SKM-1 (cell line): ENCODE results near the gene XPC.

Experiments
- DNase-seq: peaks from one replicate; lab custom pipeline; 2025; ENCODE audit not compliant: unreplicated experiment; lab: John Stamatoyannopoulos, UW

XPC gene

DNA sequence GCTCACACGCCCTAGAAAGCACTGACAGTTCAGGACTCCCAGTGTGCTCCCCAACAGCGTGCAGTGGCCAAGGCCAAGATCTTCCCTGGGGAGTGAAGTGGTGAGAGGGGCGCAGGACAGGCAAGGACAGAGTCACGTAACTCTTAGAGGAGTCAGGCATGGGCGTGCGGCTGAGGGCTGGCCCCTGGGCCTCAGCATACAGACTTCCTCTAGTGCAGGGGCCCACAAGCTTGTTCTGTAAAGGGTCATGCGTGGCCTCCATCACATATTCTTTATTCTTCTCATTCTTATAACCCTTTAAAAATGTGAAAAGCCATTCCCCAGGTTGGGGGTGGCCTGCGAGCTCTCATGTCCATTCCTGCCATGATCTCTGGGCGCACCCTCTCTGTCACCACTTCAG lies 28.3 kb downstream of the XPC start:
- DNase-seq = no peak

GRCh38 chr3:14148041-14148985 lies 30.1 kb downstream of the XPC start:
- no peak for DNase-seq

- DNase-seq = no peak
Observed at GRCh38 chr3:14147617-14148016, 30.8 kb downstream of the XPC start.

DNA sequence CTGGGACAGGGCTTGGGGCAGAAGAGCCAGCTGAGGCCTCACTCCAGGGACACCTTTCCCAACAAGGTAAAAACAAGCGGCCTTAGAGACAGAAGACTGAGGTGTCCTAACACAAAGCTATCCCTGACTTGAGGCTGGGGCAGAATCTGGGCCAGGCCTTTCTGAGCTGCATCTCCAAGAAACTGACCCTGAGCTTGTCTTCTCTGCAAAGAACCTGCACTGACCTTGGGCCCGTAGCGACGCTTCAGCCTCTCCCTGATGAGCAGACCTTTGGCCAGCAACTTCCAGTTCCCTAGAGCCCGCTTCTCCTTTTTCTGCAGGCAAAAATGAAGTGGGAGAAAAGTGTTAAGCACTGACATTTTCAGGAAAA lies 31.4 kb downstream of the XPC start:
- DNase-seq = no peak

DNA sequence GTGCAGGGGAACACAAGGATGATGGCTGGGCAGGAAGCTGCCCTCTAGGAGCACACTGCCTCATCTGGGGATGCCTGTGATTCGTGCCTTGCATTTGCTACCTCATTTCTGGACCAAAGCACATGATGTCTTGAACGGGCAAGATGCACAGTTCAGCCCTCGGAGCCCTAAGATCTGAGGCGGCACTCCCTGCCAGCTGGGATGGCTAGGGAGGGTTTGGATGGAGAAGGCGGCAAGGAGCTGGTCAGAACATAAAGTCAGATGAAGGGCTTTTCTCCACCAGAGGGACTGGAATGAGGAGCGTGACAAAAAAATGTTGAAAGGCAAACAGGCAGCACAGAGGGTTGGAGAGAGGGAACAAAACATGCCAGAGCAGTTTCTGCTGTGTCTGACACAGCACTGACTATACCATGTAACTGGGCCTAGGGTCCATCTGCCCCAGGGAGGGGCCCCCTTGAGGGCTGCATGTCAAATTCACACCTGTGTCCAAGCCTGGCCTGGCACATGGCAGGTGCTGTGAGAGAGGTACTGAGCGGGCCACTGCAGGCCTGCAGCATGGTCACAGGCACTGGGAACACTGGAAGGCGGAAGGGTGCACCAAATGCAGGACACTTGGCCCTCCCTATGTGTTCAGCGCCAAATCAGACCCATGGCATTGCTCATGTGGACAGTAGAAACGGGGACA lies 31.9 kb downstream of the XPC start:
- DNase-seq = no peak

- no peak for DNase-seq
Observed at GRCh38 chr3:14145670-14146380, 32.6 kb downstream of the XPC start.

- DNase-seq = no peak
Observed at GRCh38 chr3:14145236-14145635, 33.2 kb downstream of the XPC start.

DNA sequence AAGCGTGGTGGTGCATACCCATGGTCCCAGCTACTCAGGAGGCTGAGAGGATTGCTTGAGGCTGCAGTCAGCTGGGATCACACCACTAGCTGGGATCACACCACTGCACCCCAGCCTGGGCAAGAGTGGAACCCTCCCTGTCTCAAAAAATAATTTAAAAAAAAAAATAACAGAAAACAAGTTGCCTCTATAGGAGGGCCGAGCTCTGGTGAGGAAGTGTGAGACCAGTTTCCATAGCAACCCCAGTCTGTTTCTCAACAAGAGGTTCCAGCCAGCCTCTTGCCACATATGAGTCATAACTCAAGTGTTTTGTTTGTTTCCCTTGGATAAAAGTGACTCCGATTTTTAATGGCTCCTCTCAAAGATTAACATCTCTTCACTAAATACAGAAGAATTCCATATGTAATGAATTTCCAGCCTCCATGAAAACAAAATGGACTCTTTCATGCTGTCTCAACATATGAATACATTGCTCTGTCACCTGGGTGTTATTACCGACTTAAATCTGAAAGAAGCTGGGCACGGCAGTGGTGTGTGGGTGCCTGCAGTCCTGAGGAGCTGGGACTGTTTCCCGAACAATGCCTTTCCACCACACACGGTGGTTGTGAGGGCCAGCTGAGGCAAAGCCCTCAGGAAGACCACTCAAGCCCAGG lies 33.9 kb downstream of the XPC start:
- peak; percentile 96 for DNase-seq

- DNase-seq = no peak
Observed at GRCh38 chr3:14143271-14144225, 34.9 kb downstream of the XPC start.

DNA sequence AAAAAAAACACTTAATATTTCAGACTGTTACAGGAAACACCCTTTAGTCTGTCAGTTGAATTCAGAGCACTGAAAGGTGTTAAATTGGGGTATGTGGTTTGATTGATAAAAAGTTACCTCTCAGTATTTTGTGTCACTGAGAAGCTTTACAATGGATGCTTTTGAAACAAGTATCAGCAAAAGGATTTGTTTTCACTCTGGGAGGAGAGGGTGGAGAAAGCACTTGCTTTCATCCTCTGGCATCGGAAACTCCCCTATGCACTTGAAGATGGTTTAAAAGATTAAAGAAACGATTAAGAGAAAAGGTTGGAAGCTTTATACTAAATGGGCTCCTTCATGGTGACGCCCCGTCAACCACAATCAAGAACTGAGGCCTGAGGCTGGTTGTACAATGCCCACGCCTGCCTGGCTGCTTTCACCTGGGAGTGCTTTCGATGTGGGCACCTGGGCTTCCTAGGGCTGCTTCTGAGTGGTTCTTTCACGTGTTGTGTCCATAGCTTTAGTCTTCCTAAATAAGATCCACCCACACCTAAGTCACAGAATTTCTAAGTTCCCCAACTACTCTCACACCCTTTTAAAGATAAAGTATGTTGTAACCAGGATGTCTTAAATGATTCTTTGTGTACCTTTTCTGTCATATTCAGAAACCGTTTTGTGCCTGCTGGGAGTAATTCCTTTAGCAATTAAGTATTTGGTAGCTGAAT lies 35.7 kb downstream of the XPC start:
- DNase-seq = no peak

- no peak for DNase-seq
Observed at GRCh38 chr3:14141602-14142341, 36.6 kb downstream of the XPC start.

DNA sequence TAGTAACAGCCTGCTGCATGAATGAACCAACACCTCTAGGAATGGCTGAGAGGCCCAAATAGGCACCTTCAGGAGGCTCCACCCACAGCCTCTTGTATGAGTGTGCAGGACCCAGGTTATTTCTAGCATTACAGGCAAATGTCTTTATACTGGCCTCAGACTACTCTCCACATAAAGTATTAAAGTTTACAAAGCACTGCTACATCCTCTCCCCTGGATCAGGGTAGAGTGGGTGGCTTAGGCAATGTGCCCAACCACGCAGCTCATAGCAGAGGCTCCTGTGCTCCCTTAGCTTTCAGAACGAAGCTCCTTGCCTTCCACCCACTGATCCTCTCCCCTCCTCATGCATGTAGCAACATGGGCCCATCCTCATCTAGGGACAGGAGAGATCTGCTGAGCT lies 37.3 kb downstream of the XPC start:
- no peak for DNase-seq

GRCh38 chr3:14140668-14141067 lies 37.7 kb downstream of the XPC start:
- no peak for DNase-seq

DNA sequence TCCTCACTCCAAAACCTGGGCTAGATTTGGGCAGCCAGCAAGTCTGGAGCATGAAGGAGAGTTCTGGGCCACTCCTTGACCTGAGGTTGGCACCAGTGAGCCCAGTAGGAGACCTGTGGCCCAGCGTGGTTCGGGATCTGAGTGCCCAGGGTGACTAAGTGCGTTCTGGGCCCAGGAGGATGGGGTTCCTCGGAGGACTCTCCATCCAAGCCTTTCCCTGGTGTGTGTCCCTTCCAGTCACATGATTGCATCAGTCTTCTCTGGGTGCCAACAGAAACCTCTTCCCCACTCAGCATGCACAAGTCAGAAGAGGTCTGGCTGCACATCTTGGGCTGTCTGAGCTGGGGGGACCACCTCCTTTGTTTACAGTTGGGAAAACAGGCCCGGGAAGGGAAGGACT lies 38.6 kb downstream of the XPC start:
- DNase-seq = no peak

- no peak for DNase-seq
Observed at GRCh38 chr3:14138878-14139655, 39.3 kb downstream of the XPC start.

DNA sequence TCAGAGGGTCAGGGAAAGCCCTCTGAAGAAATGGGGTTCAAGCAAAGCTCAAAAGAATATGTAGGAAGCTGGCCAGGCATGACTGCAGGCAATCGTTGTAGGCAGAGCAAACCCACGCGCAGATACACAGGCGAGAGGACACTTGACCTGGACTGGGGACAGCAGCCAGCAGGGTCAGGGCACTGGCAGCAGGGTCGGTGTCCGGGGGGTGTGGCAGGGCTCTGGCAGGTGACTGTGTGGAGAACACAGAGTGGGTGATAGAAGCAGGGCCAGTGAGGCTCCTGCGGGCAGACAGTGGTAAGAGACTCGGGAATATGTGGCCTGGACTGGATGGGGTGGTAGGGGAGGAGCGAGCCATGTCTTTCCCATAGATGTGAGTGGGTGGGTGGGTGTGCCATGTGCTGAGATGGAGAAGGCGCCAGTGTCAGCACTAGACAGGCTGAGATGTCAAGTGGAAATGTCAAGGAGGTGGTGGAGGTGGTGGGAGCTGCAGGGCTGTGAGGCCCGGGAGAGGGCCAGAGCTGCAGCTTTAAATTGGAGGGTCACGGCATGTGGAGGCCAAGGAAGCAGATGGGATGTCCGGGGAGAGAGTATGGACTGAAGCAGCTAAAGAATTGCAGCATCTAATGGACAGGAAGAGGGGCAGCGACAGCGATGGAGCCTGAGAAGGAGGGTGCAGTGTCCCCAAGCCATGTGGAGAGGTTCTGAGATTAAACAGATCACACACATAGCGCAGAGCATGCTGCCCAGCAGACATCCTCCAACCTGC lies 40.1 kb downstream of the XPC start:
- DNase-seq = no peak

- DNase-seq = no peak
Observed at GRCh38 chr3:14137445-14137844, 41.0 kb downstream of the XPC start.
